HG03159 (cell line): ENCODE data around the gene UPP1.

ENCODE experiments used
- ATAC-seq: cut with Tn5 transposase; IDR thresholded peaks from one replicate; pipeline ENCODE4 v1.9.1; 2021; ENCODE audit warnings: mild to moderate bottlenecking, moderate library complexity; ENCODE audit not compliant: unreplicated experiment

UPP1 gene

DNA sequence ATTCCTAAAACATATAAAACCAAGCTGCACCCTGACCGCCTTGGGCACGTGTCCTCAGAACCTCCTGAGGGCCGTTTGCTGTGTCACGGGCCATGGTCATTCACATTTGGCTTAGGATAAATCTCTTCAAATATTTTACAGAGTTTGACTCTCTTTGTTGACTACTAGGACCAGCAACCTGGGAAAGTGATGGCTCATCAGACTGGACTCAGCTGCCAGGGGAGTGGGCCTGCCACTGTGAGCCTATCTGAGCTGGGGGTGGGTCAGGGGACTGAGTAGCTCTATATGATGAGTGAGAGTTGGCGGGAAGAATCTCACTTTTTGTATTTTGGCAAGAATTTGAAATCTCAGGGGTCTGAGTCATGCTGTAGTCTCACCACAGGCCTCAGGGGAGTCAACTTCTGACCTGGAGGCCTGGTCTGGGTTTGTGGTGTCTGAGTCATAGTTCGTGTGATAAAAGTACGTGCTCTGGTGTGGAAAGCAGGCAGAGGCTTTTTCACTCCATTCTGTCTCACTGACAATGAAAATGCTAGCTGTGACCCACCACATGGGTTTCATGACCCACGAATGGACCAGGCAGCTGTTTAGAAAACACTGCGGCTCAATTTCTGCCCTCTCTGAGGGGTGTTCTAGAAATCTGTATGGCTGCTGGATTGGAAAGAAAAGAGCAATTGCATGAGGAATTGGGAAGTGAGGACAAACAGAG lies 4.2 kb upstream of the UPP1 start:
- peak; percentile 61 for ATAC-seq

DNA sequence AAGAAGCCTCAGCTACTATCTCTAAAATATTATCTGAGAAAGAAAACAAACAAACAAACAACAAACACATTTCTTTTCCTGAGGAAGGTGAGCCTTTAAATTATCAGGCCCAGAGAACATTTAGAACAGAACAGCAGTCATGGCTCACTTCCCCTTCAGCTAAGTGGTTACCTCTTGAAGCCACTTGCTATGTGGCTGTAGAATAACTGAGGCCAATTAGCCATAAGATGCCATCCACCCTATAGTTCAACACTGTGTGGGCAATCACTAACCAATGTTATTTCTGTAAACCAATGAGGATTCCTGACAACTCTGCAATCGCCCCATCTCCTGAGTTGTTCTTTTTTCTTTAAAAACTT lies 3.7 kb upstream of the UPP1 start:
- ATAC-seq = peak; percentile 12

DNA sequence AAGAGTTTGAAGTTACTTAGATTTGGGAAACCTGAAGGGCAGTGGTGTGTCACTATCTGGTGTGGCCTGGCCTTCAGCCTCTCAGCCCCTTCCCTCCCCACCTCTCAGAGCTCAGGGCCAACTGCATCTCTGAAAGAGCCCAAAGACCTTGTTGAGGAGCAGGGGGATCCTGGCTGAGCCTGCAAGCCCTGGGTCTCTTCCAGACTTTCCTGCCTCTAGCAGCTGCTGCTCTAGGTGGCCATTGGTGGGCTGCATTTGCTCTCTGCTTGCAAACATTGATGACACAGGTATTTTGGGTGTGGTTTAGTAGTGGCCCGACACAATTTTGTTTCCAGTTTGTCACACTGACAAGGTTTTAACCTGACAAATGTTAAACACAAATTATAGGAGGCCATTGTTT lies 3.1 kb upstream of the UPP1 start:
- no peak for ATAC-seq

DNA sequence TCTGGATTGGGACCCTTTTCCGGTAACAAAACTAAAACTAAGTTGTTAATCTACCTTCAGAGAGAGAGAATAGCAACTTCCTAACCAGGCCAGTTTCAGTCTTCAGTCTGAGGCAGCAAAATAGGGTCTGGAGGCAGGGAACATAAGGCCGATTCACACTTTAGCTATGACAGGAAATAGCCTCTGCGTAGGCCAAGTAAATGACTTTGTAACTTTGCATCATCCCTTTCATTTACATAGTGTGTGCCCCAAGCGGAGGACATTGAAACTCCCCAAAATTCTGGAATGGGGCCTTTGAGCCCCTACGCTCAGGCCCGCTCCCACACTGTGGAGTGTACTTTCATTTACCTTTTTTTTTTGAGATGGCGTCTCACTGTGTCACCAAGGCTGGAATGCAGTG lies 1.7 kb upstream of the UPP1 start:
- peak; percentile 19 for ATAC-seq

DNA sequence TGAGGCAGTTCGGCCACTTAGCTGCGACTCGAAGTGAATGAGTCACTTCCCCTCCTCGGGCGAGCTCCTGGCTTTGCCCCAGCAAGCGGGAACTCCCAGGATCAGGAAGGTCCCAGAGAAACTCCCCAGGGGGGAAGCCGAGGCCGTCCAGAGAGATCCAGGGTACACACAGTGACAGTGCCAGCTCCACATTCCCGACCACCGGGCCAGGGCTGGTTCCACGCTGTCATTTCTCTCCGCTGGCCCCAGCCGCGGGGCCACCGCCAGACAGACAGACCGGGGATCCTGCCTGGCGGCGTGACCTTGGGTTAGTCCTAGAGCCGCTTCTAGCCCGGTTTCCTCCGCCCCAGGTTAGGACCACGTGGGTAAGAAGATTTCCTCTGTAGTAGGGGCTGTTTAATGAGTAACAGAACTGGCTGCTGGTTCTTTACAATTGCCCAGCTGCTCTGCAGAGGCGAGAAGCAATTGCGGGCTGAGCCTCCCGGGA lies 463 bp upstream of the UPP1 start:
- ATAC-seq = peak; percentile 57

DNA sequence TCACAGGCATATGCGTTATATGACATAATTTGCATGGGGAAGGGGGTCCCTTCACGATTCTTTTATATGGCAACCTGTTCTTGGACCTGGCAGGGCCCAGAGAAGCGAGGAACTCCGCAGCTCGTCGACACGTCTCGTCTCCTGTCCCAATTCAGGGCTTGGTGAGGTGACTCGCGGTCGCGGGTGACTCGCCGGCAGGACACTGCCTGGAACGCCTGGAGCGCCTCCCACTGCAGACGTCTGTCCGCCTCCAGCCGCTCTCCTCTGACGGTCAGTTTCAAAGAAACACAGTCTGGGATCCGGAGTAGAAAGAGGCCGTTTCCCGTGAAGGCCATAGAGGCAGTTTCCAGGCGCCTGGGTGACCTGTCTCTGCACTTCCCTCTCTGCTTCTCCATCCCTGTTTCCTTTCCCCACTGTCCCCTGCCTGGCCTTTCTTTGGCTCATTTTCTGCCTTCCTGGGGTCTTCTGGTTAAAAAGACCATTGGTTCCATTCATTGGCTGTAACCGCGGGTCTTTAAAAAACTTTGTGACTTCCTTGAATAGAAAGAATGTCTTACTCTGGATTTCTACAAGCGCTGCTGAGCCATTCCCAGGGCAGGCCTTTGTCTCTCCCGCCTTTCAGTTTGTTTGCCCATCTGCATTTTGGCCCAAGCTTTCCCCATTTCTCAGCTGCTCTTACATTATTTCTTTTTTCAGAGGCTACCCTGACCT lies 1.2 kb downstream of the UPP1 start:
- ATAC-seq = no peak

DNA sequence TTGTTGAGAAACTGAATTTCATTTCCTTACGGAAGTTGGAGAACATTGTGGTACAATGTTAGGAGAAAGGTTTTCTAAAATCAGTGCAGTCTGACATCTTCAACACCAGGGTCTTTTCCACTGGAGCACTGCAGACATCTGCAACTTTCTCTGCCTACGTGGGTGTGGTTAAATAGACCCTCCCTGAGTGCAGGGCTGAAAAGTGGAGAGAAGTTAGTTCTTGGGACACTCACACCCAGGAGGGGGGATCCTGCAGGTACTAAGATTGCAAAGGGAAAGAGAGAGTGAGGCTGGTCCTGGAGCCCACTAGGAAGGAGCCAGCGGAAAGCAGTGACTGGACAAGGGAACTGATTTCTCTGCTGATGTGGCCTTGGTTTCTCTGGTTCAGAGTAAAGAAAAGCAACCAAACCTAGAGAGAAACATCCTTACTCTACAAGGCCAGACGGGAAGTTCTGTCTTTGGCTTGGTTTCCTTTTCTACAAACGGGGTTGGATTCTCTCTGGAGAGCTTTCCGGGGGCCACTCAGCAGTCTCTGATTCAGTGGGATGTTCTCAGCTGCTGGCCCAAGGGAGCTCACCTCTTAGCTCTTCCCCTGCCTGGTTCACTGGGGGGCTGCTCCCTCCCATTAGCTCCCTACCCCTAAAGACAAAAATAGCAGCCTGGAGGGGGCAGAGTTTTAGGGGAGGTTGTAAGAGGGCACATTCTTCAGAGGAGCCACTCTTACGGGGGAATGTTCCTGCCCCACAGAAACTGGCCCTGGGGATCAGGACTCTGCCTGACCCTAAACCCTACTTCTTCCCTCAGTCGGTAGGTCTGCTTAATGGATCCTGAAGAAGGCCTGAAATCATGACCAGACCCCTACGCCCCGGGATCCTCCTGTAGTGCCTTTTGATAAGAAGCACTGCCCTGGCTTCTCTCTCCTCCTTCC lies 2.7 kb downstream of the UPP1 start:
- no peak for ATAC-seq

DNA sequence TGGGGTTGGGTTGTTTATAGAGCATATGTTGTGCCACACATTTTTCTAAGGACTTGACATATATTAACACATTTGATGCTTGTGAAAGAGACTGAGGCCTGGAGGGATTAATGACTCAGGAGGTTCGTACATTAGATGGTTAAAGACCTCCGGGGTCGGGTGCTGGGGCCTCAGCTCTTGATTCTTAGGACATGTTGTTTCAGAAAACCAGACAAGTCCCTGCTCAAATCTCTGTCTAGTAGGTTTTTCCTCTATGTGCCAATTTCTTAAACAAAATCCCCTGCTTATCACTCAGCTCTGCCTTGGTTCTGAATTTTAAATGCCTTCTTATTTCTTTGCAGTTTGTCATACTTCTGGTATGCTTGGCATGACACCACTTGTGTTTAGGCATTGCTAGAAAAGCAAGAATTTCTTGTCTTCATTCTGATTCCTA lies 5.8 kb downstream of the UPP1 start:
- ATAC-seq = no peak

DNA sequence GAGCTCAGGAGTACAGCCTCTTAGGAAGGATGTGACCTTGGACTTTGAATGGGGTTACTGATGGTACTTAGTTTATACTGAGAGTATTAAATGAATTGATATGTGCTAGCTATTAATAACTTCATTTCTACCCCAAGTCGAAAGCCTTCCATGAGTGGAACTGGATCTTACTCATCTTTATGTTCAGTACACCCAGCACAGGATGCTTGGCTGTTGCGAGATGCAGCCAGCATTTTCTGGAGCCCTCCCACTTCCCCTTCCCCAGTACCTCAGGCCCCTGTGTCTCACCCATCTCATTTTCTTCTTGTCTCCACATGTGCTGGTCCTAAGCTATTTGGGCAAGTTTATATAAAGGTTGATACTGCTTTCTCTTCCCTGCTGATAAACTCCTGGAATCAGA lies 7.2 kb downstream of the UPP1 start:
- ATAC-seq = no peak

DNA sequence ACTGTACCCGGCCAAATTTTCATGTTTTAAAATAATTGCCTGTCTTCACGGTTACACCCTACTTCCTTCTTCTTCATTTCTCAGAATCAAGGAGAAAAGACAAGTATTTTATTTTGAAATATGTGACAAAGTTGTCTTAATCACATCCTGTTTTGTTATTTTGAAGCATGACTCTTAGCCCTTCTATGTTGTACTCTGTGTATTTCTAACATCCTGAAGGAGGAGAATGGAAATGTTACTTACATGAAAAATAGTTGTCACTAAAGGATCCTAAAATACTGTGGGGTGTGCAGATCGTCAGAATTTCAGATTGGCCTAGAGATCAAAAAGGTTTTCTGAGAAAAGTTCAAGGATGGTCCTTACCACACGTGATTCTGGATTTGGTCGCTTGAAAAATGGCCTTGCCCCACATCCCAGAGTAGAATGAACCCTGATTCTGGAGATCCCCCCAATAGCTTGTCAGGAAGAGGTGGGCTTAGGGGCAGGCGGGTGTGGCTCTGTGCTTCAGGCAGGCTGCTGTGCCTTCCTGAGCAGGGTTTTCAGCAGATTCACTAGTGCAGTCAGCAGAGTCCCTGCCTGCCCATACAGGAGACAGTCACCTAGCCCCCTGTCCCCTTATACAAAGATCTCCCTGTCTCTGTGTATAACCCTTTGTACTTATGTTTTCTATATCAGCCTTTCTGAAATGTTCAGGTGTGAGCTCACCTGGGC lies 8.6 kb downstream of the UPP1 start:
- ATAC-seq = no peak

DNA sequence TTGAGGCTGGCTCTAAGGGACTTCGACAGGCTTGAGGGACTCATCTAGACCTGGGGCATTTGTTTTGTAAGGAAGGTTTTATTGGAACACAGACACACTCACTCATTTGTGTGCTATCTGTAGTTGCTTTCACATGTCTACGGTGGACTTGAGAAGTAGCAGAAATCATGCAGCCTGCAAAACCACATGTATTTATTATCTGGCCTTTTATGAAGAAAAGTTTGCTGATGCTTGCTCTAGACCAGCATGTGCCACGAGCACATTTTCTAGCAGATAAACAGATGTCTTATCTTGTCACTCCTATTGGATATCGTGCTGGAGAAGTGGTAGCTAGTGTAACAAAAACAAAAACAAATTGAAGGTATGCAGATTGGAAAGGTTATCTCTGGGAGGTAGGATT lies 9.8 kb downstream of the UPP1 start:
- ATAC-seq = no peak

DNA sequence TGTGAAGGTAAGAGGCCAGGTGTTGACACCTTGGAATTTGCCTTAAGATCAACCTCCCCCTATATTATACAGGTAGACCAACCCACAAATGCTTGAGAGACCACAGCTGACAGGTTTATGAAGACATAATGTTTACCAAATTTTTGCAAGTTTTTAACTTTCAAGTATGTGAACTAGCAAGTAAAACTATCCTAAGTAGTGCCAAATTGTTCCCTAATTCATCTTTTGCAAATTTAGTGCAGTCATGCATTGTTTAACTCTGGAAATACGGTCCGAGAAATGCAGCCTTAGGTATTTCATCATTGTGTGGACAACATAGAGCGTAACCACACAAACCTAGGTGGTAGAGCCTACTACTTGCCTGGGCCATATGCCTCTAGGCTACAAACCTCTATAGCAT lies 10.7 kb downstream of the UPP1 start:
- no peak for ATAC-seq

DNA sequence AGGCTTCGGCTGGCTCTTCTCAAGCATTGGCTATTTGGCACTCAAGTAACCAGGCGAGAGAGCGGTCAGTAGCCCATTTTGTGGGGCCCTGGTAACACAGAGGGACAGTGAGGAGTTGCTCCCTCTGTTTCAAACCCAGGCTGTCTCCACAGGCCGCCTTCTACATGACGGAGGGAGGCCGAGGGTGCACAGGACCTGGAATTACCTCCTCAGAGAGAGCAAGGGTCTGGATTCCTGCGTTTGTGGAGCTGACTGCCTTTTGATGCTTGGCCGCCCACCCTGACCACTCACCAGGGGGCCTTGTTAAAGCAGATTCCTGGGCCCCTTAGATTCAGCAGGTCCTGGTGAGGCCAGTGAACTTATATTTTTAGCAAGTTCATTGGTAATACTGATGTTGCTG lies 12.3 kb downstream of the UPP1 start:
- ATAC-seq = no peak

DNA sequence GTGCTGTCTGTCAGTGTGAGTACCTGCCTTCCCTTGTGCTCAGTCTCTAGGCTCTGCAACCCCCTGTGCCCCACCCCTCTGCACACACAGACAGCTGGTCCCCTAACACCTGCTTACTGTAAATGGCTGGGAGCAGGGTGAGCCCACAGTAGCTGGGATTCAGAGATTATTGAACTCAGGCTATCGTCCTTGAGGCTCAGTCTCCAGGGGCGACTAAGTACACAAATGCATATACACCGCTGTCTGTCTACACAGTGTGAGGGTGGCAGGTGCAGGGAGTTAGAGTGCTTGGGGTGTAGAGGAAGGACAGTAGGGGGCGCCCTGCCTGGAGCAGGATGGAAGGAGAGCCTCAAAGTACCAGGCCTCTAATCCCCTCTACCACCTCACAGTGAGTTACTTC lies 12.9 kb downstream of the UPP1 start:
- ATAC-seq = no peak

DNA sequence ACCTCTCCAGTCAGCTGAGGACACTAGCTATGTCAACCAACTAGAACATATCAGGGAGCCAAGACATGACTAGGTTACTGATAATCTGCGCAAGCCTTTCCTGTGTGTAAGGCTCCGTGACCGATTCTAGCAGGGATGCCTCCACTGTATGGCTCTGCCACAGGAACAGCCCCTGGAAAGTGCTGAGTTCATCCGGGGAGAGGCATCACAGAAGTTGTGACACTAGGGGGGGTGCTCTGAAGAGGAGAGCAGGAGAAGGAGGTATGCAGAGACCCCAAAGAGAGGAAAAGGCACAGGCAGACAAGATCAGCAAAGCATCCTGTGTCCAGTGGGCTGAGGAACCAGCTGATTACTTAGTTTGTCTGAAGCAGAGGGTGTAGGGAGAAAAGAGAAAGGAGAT lies 13.5 kb downstream of the UPP1 start:
- no peak for ATAC-seq

DNA sequence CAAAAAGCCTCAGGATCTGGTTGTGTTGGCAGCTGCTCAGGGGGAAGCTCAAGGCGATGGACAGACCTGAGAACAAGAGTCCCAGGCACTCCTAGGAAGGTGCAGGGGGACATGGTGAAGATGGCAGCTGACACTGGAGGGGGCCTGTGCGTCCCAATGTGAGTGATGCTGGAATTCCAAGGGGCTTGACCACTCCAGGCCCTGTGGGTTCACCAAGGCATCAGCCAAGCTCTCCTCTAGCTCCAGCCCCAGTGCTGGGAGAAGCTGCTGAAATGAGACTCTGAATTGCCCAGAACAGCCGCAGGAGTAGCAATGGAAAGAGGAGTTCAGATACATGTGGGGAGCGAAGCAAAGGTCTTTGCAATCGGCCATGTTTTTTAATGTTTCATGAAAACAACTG lies 16.0 kb downstream of the UPP1 start:
- ATAC-seq = no peak

DNA sequence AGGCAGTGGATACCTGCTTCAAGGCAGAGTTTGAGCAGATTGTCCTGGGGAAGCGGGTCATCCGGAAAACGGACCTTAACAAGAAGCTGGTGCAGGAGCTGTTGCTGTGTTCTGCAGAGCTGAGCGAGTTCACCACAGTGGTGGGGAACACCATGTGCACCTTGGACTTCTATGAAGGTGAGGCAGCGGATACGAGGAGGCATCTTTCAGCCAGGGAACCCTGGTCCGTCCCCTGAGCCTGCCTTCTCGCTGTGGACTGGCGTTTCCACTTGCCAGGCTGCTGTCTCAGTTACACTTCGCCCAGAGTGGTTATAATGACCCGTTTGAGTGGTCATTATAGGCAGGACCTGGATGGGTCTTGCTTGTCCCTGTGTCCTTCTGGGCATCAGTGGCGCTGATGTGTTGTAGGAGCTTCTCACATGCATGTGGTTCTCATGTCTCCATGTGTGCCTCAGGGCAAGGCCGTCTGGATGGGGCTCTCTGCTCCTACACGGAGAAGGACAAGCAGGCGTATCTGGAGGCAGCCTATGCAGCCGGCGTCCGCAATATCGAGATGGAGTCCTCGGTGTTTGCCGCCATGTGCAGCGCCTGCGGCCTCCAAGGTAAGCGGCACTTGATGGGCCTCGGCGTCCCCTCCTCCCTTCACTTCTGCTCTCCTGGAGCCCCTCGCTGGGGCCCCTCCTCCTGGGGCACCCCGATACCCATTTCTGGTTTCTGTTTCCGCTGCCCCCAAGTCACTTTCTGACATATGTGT lies 18.0 kb downstream of the UPP1 start:
- ATAC-seq = no peak

DNA sequence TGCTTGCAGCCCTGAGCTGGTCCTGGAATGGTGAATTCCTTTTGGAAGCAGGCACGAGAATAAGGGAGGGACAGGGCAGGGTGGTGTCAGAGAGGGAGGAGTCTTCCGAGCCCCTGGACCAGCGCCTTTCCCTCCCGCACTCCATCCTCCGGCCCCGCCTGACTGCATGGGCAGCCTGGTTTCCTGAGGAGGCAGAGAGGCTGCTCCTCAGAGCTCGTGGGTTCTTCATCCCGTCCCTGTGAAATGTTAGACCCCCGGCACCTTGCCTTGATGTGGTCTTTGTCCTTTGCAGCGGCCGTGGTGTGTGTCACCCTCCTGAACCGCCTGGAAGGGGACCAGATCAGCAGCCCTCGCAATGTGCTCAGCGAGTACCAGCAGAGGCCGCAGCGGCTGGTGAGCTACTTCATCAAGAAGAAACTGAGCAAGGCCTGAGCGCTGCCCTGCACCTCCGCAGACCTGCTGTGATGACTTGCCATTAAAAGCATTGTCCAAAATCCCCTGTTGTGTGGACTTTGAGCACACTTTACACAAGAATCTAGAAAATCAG lies 18.9 kb downstream of the UPP1 start:
- no peak for ATAC-seq

DNA sequence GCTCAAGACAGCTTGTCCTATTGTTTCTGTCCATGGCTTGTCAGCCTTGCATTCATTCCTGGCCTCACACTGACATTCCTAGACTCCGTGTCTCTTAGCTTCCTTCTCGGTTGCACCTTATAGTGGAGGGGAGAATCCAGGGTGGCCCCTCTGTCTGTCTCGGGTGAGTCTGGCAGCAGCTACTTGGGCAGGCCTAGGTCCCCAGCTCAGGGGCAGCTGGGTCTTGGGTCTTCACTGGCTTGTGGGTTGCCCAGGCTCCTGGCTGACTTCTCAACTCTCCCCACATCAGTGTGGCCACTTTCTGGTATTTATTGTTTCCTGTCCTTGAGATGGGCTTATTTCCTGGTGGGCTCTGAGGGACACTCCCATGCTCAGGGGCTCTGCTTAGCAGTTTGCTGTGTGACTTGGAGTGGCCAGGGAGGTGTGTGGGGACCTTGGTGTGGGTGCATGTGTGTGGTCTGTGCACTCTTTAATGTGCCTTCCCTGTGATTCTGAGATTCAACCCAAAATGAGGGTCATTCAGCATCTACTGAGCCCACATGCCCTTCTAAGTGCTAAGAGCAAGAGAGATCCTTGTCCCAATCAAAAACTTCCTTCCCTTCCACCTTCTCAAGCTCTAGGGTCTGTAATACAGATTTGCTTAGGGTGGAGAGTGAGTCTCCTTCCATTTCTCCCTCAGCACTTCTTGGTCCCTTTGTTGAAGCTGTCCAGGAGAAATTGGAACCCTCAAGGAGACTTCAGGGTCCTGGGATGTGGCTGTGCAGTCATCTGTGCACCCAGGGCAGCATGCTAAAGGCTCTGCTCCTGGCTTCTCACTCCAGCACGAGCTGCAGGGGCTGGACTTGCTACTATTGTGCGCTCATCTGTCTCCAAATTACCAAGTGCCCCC lies 20.1 kb downstream of the UPP1 start:
- ATAC-seq = no peak
